Thoracic aorta (tissue), 2 donors: Measurements from ENCODE around the gene FAM83G. TPM values are rescaled to one million over a fixed set of nuclear protein-coding genes. Genes with fewer than 3 reads are reported as not detected.

ENCODE experiments used
- total RNA-seq, 2 donors: library from RNA; depleted of rRNA; stranded (reverse); fragments of >200 nt; gene quantifications; one replicate each; pipeline versions ENCODE4 v1.1.0 to v1.2.3, GENCODE V29; 2016

The FAM83G gene
- total RNA-seq, 2 donors from 2014 or later, result 10.8 to 19.8 TPM

Other genes with a start within 250 kb of the FAM83G start
- gene TVP23B, start 223.6 kb downstream of the FAM83G start, total RNA-seq, result 10 to 100 TPM; 36.0 to 42.3 TPM
- 10 to 100 TPM; 21.3 to 26.9 TPM for gene PRPSAP2, start 146.6 kb downstream of the FAM83G start, total RNA-seq
- gene SLC5A10, start 52.6 kb downstream of the FAM83G start, total RNA-seq, result not detected
- gene GRAP, start 42.2 kb upstream of the FAM83G start, total RNA-seq, result 1 to 10 TPM; 1.6 to 3.2 TPM
- 1 to 10 TPM in 1 of 2 donors, under 1 TPM in 1; 0.54 to 3.0 TPM for gene GRAPL, start 122.8 kb upstream of the FAM83G start, total RNA-seq
- gene EPN2, start 232.6 kb upstream of the FAM83G start, total RNA-seq, result 10 to 100 TPM; 28.7 to 47.9 TPM